Pancreas (tissue), 10 donors: Measurements from ENCODE around the gene ZFAND2B. TPM values are rescaled to one million over a fixed set of nuclear protein-coding genes. Genes with fewer than 3 reads are reported as not detected.

Source experiments
- ATAC-seq, 4 donors: fragments of 200-7000 bp; cut with Tn5 transposase; one replicate each; pipeline versions ENCODE4 v1.8.0 to v1.9.1; 2020; ENCODE audit warnings: mild to moderate bottlenecking in 4 of 4, moderate library complexity in 4 of 4
- DNase-seq, 6 donors: peaks; one replicate each; pipeline ENCODE4 v3.0.0-alpha.2; 2020
- FAIRE-seq: peaks from 2 replicates; lab custom pipeline; 2012; peaks lifted over from hg19 to GRCh38; lab: Jason Lieb, UNC
- H3K27ac ChIP-seq, 4 donors: fragments of 200-600 bp; sonication (generic); 1 replicate in 3 of 4; 2 replicates in 1 of 4; pipeline versions ENCODE4 v1.5.0 to v1.8.0; 2020
- H3K27me3 ChIP-seq, 4 donors: fragments of 200-600 bp; one replicate each; pipeline ENCODE4 v1.8.0; 2021
- H3K36me3 ChIP-seq, 3 donors: fragments of 200-600 bp; sonication (generic) in 1 of 3; one replicate each; pipeline versions ENCODE4 v1.5.0 to v1.8.0; 2020 to 2021
- H3K4me1 ChIP-seq, 3 donors: fragments of 200-600 bp; one replicate each; pipeline ENCODE4 v1.8.0; 2021
- H3K4me3 ChIP-seq, 4 donors: fragments of 200-600 bp; sonication (generic) in 2 of 4; one replicate each; pipeline versions ENCODE4 v1.5.0 to v1.8.0; 2020 to 2021
- H3K9me3 ChIP-seq, 4 donors: fragments of 200-600 bp; one replicate each; pipeline ENCODE4 v1.8.0; 2021
- WGBS, 2 donors: extraction: QIAGEN DNeasy Blood & Tissue Kit; methylation state at CpG; one replicate each; pipeline ENCODE4 v1.1.7; 2013; 5-methylcytosine and 5-hydroxymethylcytosine counted together
- intact Hi-C, 3 donors: fragments of 100-400 bp; cut with DNase I; formaldehyde crosslinking; loops; one replicate each; pipeline versions ENCODE4 v1.11.1 to v1.14.2; 2022
- polyA plus RNA-seq, 2 donors: library from polyadenylated mRNA; stranded (reverse); fragments of 200-250 nt; gene quantifications; one replicate each; pipeline ENCODE4 v1.2.3, GENCODE V29; 2013
- total RNA-seq, 6 donors: library from RNA; stranded (reverse); fragmentation: NEBNext Ultra II Directional in 4 of 6; extraction: Animal tissue kit (Norgen Biotek cat#: 25700) in 4 of 6; gene quantifications; one replicate each; pipeline versions ENCODE4 v1.2.1 to v1.2.4, GENCODE V29; 2021 to 2023
- TF ChIP-seq, protein P1 (sequence below), 4 donors: fragments of 200-600 bp; sonication (generic) in 3 of 4; IDR thresholded peaks; one replicate each; pipeline versions ENCODE4 v1.5.0 to v1.8.0; 2021; ENCODE audit warnings: antibody characterized with exemption in 4 of 4
- donor health status: healthy with polysubstance abuse.
- donor health status: DM: no; HTN: no; CAD: no; lungs with moderate emphysema.
- donor health status: DM: no; HTN: no; CAD: no.
- donor health status: control.
- donor health status: control.
- donor health status: Bipolar disorder and iron deficiency.
- donor health status: DM: yes; HTN: yes; CAD: no.
- donor health status: DM: no; HTN: no; CAD: no.
- donor health status: DM: no; HTN: no; CAD: no.
- donor health status: DM: yes; HTN: yes; CAD: no.

The ZFAND2B gene
- total and polyA plus RNA-seq, 8 donors = 18.9 to 66.9 (median 27.1) TPM

- FAIRE-seq (no peak), DNase-seq (no peak), ATAC-seq (no peak)
- WGBS, 2 donors = 93 to 96% methylated on average over 15 of the region's 15 CpGs
- Histone ChIP-seq H3K4me1 (peaks cover 1 to 15% (median 12%) of the 10 kb centered on the region in 3 donors), H3K36me3 (peaks cover 0 to 8% (median 0%) of the 10 kb centered on the region in 3 donors), H3K27me3 (no peaks in the 10 kb centered on the region), H3K27ac (no peak overlapping the region), H3K4me3 (no peak overlapping the region), H3K9me3 (no peaks in the 10 kb centered on the region)
- TF ChIP-seq, protein P1, sequence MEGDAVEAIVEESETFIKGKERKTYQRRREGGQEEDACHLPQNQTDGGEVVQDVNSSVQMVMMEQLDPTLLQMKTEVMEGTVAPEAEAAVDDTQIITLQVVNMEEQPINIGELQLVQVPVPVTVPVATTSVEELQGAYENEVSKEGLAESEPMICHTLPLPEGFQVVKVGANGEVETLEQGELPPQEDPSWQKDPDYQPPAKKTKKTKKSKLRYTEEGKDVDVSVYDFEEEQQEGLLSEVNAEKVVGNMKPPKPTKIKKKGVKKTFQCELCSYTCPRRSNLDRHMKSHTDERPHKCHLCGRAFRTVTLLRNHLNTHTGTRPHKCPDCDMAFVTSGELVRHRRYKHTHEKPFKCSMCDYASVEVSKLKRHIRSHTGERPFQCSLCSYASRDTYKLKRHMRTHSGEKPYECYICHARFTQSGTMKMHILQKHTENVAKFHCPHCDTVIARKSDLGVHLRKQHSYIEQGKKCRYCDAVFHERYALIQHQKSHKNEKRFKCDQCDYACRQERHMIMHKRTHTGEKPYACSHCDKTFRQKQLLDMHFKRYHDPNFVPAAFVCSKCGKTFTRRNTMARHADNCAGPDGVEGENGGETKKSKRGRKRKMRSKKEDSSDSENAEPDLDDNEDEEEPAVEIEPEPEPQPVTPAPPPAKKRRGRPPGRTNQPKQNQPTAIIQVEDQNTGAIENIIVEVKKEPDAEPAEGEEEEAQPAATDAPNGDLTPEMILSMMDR (IDR thresholded peaks at IDR 0.05) = no peak
- intact Hi-C loops = no loop called here
Measured at GRCh38 chr2:219214141-219214540, 7.6 kb downstream of the ZFAND2B start.

- Histone ChIP-seq H3K4me1 (peaks cover 7 to 20% (median 17%) of the 10 kb centered on the region in 3 donors), H3K36me3 (peaks cover 0 to 11% (median 0%) of the 10 kb centered on the region in 3 donors), H3K27ac (no peak overlapping the region), H3K9me3 (no peaks in the 10 kb centered on the region), H3K27me3 (no peaks in the 10 kb centered on the region), H3K4me3 (no peak overlapping the region)
- no peak for ATAC-seq
- no peak for DNase-seq
- no peak for FAIRE-seq
- TF ChIP-seq, protein P1 (IDR thresholded peaks at IDR 0.05) = no peak
- intact Hi-C loops = no loop called here
- 88 to 94% methylated on average over 6 of the region's 6 CpGs for WGBS, 2 donors
Measured at GRCh38 chr2:219214786-219215185, 8.2 kb downstream of the ZFAND2B start.

- no peak overlapping the region for H3K27ac ChIP-seq
- H3K9me3 ChIP-seq = no peaks in the 10 kb centered on the region
- intact Hi-C loops = no loop called here
- no peaks in the 10 kb centered on the region for H3K27me3 ChIP-seq
- H3K4me3 ChIP-seq = no peak overlapping the region
- WGBS, 2 donors = 88 to 92% methylated on average over 26 to 27 of the region's 27 CpGs
- peaks cover 7 to 20% (median 17%) of the 10 kb centered on the region in 3 donors for H3K4me1 ChIP-seq
- ATAC-seq (no peak), DNase-seq (peak in 1 of 6 donors; percentile 70), FAIRE-seq (no peak)
- H3K36me3 ChIP-seq = peaks cover 0 to 21% (median 0%) of the 10 kb centered on the region in 3 donors
- TF ChIP-seq, protein P1 (IDR thresholded peaks at IDR 0.05) = no peak
Measured at GRCh38 chr2:219215871-219216534, 9.4 kb downstream of the ZFAND2B start.

GRCh38 chr2:219216535-219216915, 9.9 kb downstream of the ZFAND2B start:
- H3K4me1 ChIP-seq = peaks cover 7 to 20% (median 17%) of the 10 kb centered on the region in 3 donors
- 82 to 84% methylated on average over 6 of the region's 6 CpGs for WGBS, 2 donors
- ATAC-seq (no peak), FAIRE-seq (no peak), DNase-seq (no peak)
- H3K9me3 ChIP-seq = no peaks in the 10 kb centered on the region
- H3K27me3 ChIP-seq = no peaks in the 10 kb centered on the region
- TF ChIP-seq, protein P1 (IDR thresholded peaks at IDR 0.05) = no peak
- H3K36me3 ChIP-seq = peaks cover under 1 to 26% (median 2%) of the 10 kb centered on the region in 3 donors
- no peak overlapping the region for H3K4me3 ChIP-seq
- intact Hi-C loops = no loop called here
- no peak overlapping the region for H3K27ac ChIP-seq

GRCh38 chr2:219218217-219218731, 11.7 kb downstream of the ZFAND2B start:
- no peak for FAIRE-seq

More at GRCh38 chr2:219218217-219218731, 11.7 kb downstream of the ZFAND2B start:
- Histone ChIP-seq H3K27ac (peak overlapping the region; percentile 74 to 84 (median 80)), H3K27me3 (no peaks in the 10 kb centered on the region), H3K4me1 (peaks cover 7 to 20% (median 17%) of the 10 kb centered on the region in 3 donors), H3K4me3 (peak overlapping the region; percentile 24 to 57 (median 42)), H3K36me3 (peaks cover 4 to 35% (median 11%) of the 10 kb centered on the region in 3 donors), H3K9me3 (no peaks in the 10 kb centered on the region)
- TF ChIP-seq, protein P1 (IDR thresholded peaks at IDR 0.05) = no peak
- DNase-seq (peak; percentile 50 to 90 (median 76)), ATAC-seq (peak; percentile 61 to 68 (median 63))
- WGBS, 2 donors = 1% methylated on average over 37 of the region's 37 CpGs
- intact Hi-C loops = no loop called here
